H1 (cell line): ENCODE measurements around the gene PTPRCAP. TPM values are rescaled to one million over a fixed set of nuclear protein-coding genes. Genes with fewer than 3 reads are reported as not detected.

Source experiments
- CTCF ChIA-PET: fragments of 300-600 bp; sonication (Branson Sonifier 250); formaldehyde crosslinking; loops from one replicate; lab custom pipeline; 2021; ENCODE audit not compliant: partially characterized antibody; lab: Charles Lee
- POLR2A ChIA-PET: fragments of 300-600 bp; sonication (Branson Sonifier 250); formaldehyde crosslinking; loops from one replicate; lab custom pipeline; 2021; ENCODE audit warnings: inconsistent platforms; ENCODE audit not compliant: partially characterized antibody; lab: Charles Lee
- DNase-seq, 2 experiments: peaks; one replicate each; pipeline versions ENCODE4 v3.0.0 to v3.0.0-alpha.2; 2010 to 2022; ENCODE audit warnings: low spot score in 2 of 2, low read depth in 1 of 2, mixed read lengths in 1 of 2
- FAIRE-seq: peaks from 2 replicates; lab custom pipeline; 2011; peaks lifted over from hg19 to GRCh38; lab: Jason Lieb, UNC
- H2AFZ ChIP-seq: 2 replicates; pipeline ENCODE4 v1.8.1; 2012; ENCODE audit warnings: low read length, inconsistent platforms
- H2AK5ac ChIP-seq: 2 replicates; pipeline ENCODE4 v1.6.1; 2013; ENCODE audit warnings: low read depth, low read length
- H2BK120ac ChIP-seq: replicated peaks from 2 replicates; pipeline ENCODE3; 2013; ENCODE audit warnings: low read depth, low read length, inconsistent platforms
- H2BK12ac ChIP-seq: 2 replicates; pipeline ENCODE4 v1.6.1; 2013; ENCODE audit warnings: low read depth, low read length
- H2BK15ac ChIP-seq: 2 replicates; pipeline ENCODE4 v1.6.1; 2013; ENCODE audit warnings: low read length
- H2BK20ac ChIP-seq: 2 replicates; pipeline ENCODE4 v1.6.1; 2013; ENCODE audit warnings: low read length
- H2BK5ac ChIP-seq: 2 replicates; pipeline ENCODE4 v1.6.1; 2013; ENCODE audit warnings: low read depth, low read length
- H3K14ac ChIP-seq: 2 replicates; pipeline ENCODE4 v1.6.1; 2013; ENCODE audit warnings: inconsistent platforms; ENCODE audit not compliant: insufficient read length
- H3K18ac ChIP-seq: 2 replicates; pipeline ENCODE4 v1.6.1; 2013; ENCODE audit warnings: low read length; ENCODE audit errors: extremely low read depth
- H3K23ac ChIP-seq: 2 replicates; pipeline ENCODE4 v1.6.1; 2013; ENCODE audit warnings: inconsistent platforms; ENCODE audit not compliant: insufficient read length
- H3K23me2 ChIP-seq: 2 replicates; pipeline ENCODE4 v1.6.1; 2013; ENCODE audit warnings: low read depth, low read length
- H3K27ac ChIP-seq: 2 replicates; pipeline ENCODE4 v1.6.1; 2011; ENCODE audit warnings: low read depth, low read length, inconsistent platforms
- H3K27me3 ChIP-seq, 4 experiments: replicated peaks in 1 of 4; 1 replicate in 1 of 4; 2 replicates in 3 of 4; pipeline versions ENCODE4 v1.6.1 to v1.8.1; 2011 to 2013; ENCODE audit warnings: low read length in 3 of 4, mild to moderate bottlenecking in 3 of 4, inconsistent platforms in 2 of 4, mixed read lengths in 2 of 4, moderate library complexity in 1 of 4; ENCODE audit not compliant: control insufficient read depth in 3 of 4, insufficient read depth in 3 of 4; ENCODE audit errors: extremely low read depth in 1 of 4
- H3K36me3 ChIP-seq, 4 experiments: 2 replicates each; pipeline versions ENCODE4 v1.6.1 to v1.8.1; 2011 to 2013; ENCODE audit warnings: mild to moderate bottlenecking in 4 of 4, low read length in 3 of 4, moderate library complexity in 2 of 4, control low read depth in 1 of 4, inconsistent platforms in 1 of 4; ENCODE audit not compliant: insufficient read depth in 4 of 4, control insufficient read depth in 2 of 4
- H3K4ac ChIP-seq: replicated peaks from 2 replicates; pipeline ENCODE3; 2013; ENCODE audit warnings: low read length, low read depth, mixed read lengths, inconsistent platforms; ENCODE audit not compliant: insufficient read length
- H3K4me1 ChIP-seq, 4 experiments: replicated peaks in 1 of 4; 1 replicate in 1 of 4; 2 replicates in 3 of 4; pipeline versions ENCODE4 v1.6.1 to v1.8.1; 2011 to 2013; ENCODE audit warnings: low read length in 3 of 4, inconsistent platforms in 2 of 4, mixed read lengths in 1 of 4; ENCODE audit not compliant: insufficient read depth in 4 of 4, control insufficient read depth in 3 of 4
- H3K4me2 ChIP-seq, 2 experiments: 2 replicates each; pipeline versions ENCODE4 v1.6.1 to v1.8.1; 2011 to 2013; ENCODE audit warnings: low read depth in 2 of 2, low read length in 2 of 2, control low read depth in 1 of 2, inconsistent platforms in 1 of 2, mild to moderate bottlenecking in 1 of 2; ENCODE audit not compliant: insufficient read depth in 1 of 2
- H3K4me3 ChIP-seq, 4 experiments: fragments of 200-600, 300-600 bp in 1 of 4; sonication (generic), shearing (Covaris generic), sonication (Bioruptor Twin) in 1 of 4; 2 replicates each; pipeline versions ENCODE4 v1.5.1 to v1.8.1; 2011 to 2016; ENCODE audit warnings: low read length in 4 of 4, low read depth in 3 of 4, control low read depth in 2 of 4, inconsistent platforms in 2 of 4, mild to moderate bottlenecking in 2 of 4, mixed read lengths in 1 of 4, moderate library complexity in 1 of 4; ENCODE audit not compliant: insufficient read depth in 2 of 4; ENCODE audit errors: extremely low read depth in 1 of 4
- H3K56ac ChIP-seq: replicated peaks from 2 replicates; pipeline ENCODE3; 2013; ENCODE audit warnings: low read depth, mild to moderate bottlenecking, mixed read lengths, low read length, inconsistent platforms; ENCODE audit not compliant: insufficient read length
- H3K79me1 ChIP-seq: 2 replicates; pipeline ENCODE4 v1.6.1; 2013; ENCODE audit warnings: low read depth, low read length, control low read depth
- H3K79me2 ChIP-seq, 2 experiments: 2 replicates each; pipeline versions ENCODE4 v1.6.1 to v1.8.1; 2012 to 2013; ENCODE audit warnings: low read length in 2 of 2, mild to moderate bottlenecking in 2 of 2, inconsistent platforms in 1 of 2; ENCODE audit not compliant: insufficient read depth in 2 of 2, control insufficient read depth in 1 of 2
- H3K9ac ChIP-seq, 4 experiments: replicated peaks in 1 of 4; 1 replicate in 1 of 4; 2 replicates in 3 of 4; pipeline versions ENCODE4 v1.6.1 to v1.8.1; 2011 to 2013; ENCODE audit warnings: low read depth in 3 of 4, low read length in 3 of 4, control low read depth in 2 of 4, mild to moderate bottlenecking in 2 of 4, moderate library complexity in 2 of 4, inconsistent platforms in 1 of 4; ENCODE audit errors: extremely low read depth in 1 of 4
- H3K9me3 ChIP-seq, 2 experiments: 2 replicates each; pipeline versions ENCODE4 v1.6.1 to v1.8.1; 2012 to 2013; ENCODE audit warnings: mild to moderate bottlenecking in 2 of 2, moderate library complexity in 2 of 2, control low read depth in 1 of 2, inconsistent platforms in 1 of 2, low read depth in 1 of 2, low read length in 1 of 2, mixed read lengths in 1 of 2; ENCODE audit not compliant: insufficient read depth in 2 of 2
- H4K20me1 ChIP-seq, 2 experiments: replicated peaks in 1 of 2; 2 replicates each; pipeline versions ENCODE3 to v1.8.1; 2011 to 2013; ENCODE audit warnings: inconsistent platforms in 2 of 2, low read length in 2 of 2, mild to moderate bottlenecking in 1 of 2; ENCODE audit not compliant: insufficient read depth in 2 of 2, control insufficient read depth in 1 of 2
- H4K5ac ChIP-seq: 2 replicates; pipeline ENCODE4 v1.6.1; 2013; ENCODE audit warnings: low read length, low read depth, mixed read lengths, inconsistent platforms; ENCODE audit not compliant: insufficient read length
- H4K8ac ChIP-seq: 2 replicates; pipeline ENCODE4 v1.8.0; 2013; ENCODE audit warnings: mild to moderate bottlenecking, moderate library complexity, low read length, inconsistent platforms; ENCODE audit not compliant: insufficient read depth; ENCODE audit errors: extremely low read depth
- H4K91ac ChIP-seq: replicated peaks from 2 replicates; pipeline ENCODE3; 2013; ENCODE audit warnings: low read length, mixed read lengths, inconsistent platforms; ENCODE audit not compliant: insufficient read length
- CBX5 ChIP-seq: fragments of 300-800, 300-1000 bp; sonication (generic); IDR thresholded peaks from 2 replicates; pipeline ENCODE4 v1.7.1; 2016; ENCODE audit warnings: antibody characterized with exemption, low read length, low read depth
- CTBP2 ChIP-seq: IDR thresholded peaks from 2 replicates; pipeline ENCODE4 v1.7.0; 2011; ENCODE audit warnings: borderline replicate concordance, mild to moderate bottlenecking, moderate library complexity, mixed read lengths, low read length; ENCODE audit not compliant: insufficient read depth, insufficient read length
- FOSL1 ChIP-seq: IDR thresholded peaks from 2 replicates; pipeline ENCODE4 v1.6.1; 2011; ENCODE audit warnings: mild to moderate bottlenecking, low read depth, low read length, moderate library complexity; ENCODE audit not compliant: insufficient read depth
- KDM1A ChIP-seq: fragments of 200-600, 300-600 bp; sonication (generic); IDR thresholded peaks from 2 replicates; pipeline ENCODE4 v1.7.1; 2016; ENCODE audit warnings: mild to moderate bottlenecking, low read length, borderline replicate concordance
- POLR2A ChIP-seq, 2 experiments: IDR thresholded peaks; 1 replicate in 1 of 2; 2 replicates in 1 of 2; pipeline ENCODE4 v1.6.1; 2011; ENCODE audit warnings: low read depth in 2 of 2, low read length in 2 of 2, mild to moderate bottlenecking in 2 of 2; ENCODE audit errors: control extremely low read depth in 1 of 2
- POLR2AphosphoS5 ChIP-seq: IDR thresholded peaks from 2 replicates; pipeline ENCODE4 v1.6.1; 2011; ENCODE audit warnings: low read depth, low read length
- SRF ChIP-seq: IDR thresholded peaks from 2 replicates; pipeline ENCODE4 v1.6.1; 2011; ENCODE audit warnings: mild to moderate bottlenecking, low read depth, low read length, moderate library complexity
- WGBS, 2 experiments: shearing (Covaris generic) in 1 of 2; methylation state at CpG; one replicate each; pipeline versions ENCODE4 v1.1.6 to v1.1.7; 2013 to 2015; ENCODE audit warnings: low lambda C conversion rate in 2 of 2, mixed read lengths in 2 of 2, inconsistent platforms in 1 of 2, low coverage in 1 of 2, missing lambda C conversion rate in 1 of 2; ENCODE audit not compliant: insufficient replicate concordance in 2 of 2, insufficient coverage in 1 of 2, insufficient read length in 1 of 2; ENCODE audit errors: extremely low coverage in 1 of 2, missing lambda C conversion rate in 1 of 2; 5-methylcytosine and 5-hydroxymethylcytosine counted together
- polyA plus RNA-seq, 7 experiments: library from polyadenylated mRNA; depleted of rRNA in 3 of 7; stranded (reverse) in 5 of 7; unstranded in 2 of 7; fragments of >200 nt in 5 of 7; fragments of 200-250 nt in 2 of 7; gene quantifications; 1 replicate in 5 of 7; 2 replicates in 1 of 7; 4 replicates in 1 of 7; pipeline versions ENCODE4 v1.2.1 to v1.2.3, GENCODE V29; 2011 to 2013; ENCODE audit warnings: missing spikeins in 2 of 7, mixed read lengths in 2 of 7
- total RNA-seq: library from RNA; stranded (reverse); fragmentation: NEBNext Ultra II Directional; extraction: Animal tissue kit (Norgen Biotek cat#: 25700); gene quantifications from 2 replicates; pipeline ENCODE4 v1.2.1, GENCODE V29; 2021
- TF ChIP-seq, protein P1 (sequence below): IDR thresholded peaks from 2 replicates; pipeline ENCODE4 v1.6.1; 2012; ENCODE audit warnings: low read length, inconsistent platforms
- TF ChIP-seq, protein P2 (sequence below): IDR thresholded peaks from 2 replicates; pipeline ENCODE4 v1.6.1; 2011; ENCODE audit warnings: low read depth, mild to moderate bottlenecking, low read length; ENCODE audit not compliant: insufficient read depth

The PTPRCAP gene
- total and polyA plus RNA-seq, 2 of the 8 experiments (the other 6 are each of a cell fraction or from before 2014, with no cell fraction given), result 0.78 to 6.7 TPM

DNA sequence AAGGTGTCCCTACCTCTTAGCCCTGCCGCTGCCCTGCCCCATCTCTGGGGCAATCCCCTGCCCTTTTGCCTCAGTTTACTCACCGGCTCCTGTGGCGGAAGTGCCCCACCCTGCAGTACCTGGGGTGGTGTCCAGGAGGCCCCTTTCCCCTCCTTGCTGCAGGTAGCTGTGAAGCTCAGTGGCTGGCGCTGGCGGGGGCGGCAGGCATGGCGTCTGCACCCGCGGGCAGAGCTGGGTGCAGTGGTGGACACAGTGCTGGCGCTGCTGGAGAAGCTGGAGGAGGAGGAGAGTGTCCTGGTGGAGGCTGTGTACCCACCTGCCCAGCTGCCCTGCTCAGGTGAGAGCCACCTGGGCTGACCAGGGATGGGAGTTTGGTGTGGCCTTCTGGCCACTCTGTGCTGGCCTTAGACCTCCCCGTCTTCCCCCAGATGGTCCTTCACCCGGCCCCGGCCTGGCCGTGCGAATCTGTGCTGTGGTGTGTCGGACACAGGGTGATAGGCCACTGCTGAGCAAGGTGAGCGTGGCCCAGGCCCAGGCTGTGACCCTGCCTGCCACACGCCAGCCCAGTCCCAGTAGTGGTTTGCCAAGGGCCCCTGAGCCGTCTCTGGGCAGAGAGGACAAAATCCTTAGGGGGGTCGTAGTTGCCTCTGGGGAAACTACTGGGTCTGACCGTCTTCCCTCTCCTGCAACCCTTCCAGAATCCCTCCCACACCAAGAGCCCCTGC, 18.0 kb downstream of the PTPRCAP start:
- H3K14ac ChIP-seq, result no peak overlapping the region
- H2BK5ac ChIP-seq, result no peak overlapping the region
- H3K23me2 ChIP-seq, result peaks cover 12% of the 10 kb centered on the region; the same call in 1 of the 2 replicates
- H2AFZ ChIP-seq, result no peak overlapping the region
- no peaks in the 10 kb centered on the region for H3K79me1 ChIP-seq
- no peak overlapping the region for H3K27ac ChIP-seq
- no peak overlapping the region for H3K23ac ChIP-seq
- H4K91ac ChIP-seq, result no peak overlapping the region
- H3K36me3 ChIP-seq, result no peaks in the 10 kb centered on the region
- H3K4ac ChIP-seq, result no peak overlapping the region
- H3K4me2 ChIP-seq, result no peak overlapping the region; a peak in 1 of 4 replicates
- no peak overlapping the region for H3K4me3 ChIP-seq
- no peak for FAIRE-seq
- no peak overlapping the region for H2BK12ac ChIP-seq
- DNase-seq, result no peak
- no peak for TF ChIP-seq SRF
- TF ChIP-seq FOSL1, result no peak
- no peak for TF ChIP-seq POLR2AphosphoS5
- TF ChIP-seq KDM1A, result no peak
- TF ChIP-seq CTBP2, result no peak
- no peak for TF ChIP-seq POLR2A (IDR thresholded peaks at IDR 0.05; ENCODE audit: control extremely low read depth in 1 of 2, low read depth in 2 of 2, low read length in 2 of 2)
- TF ChIP-seq CBX5, result no peak
- TF ChIP-seq, protein P1, sequence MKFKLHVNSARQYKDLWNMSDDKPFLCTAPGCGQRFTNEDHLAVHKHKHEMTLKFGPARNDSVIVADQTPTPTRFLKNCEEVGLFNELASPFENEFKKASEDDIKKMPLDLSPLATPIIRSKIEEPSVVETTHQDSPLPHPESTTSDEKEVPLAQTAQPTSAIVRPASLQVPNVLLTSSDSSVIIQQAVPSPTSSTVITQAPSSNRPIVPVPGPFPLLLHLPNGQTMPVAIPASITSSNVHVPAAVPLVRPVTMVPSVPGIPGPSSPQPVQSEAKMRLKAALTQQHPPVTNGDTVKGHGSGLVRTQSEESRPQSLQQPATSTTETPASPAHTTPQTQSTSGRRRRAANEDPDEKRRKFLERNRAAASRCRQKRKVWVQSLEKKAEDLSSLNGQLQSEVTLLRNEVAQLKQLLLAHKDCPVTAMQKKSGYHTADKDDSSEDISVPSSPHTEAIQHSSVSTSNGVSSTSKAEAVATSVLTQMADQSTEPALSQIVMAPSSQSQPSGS, result no peak
- TF ChIP-seq, protein P2, sequence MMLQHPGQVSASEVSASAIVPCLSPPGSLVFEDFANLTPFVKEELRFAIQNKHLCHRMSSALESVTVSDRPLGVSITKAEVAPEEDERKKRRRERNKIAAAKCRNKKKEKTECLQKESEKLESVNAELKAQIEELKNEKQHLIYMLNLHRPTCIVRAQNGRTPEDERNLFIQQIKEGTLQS, result no peak
- TF ChIP-seq, all 59 proteins: peak for 0
- Histone ChIP-seq H2BK15ac (0 out of 2 replicates have a peak overlapping the region, but pooled peaks have one; percentile 46), H3K79me2 (no peaks in the 10 kb centered on the region), H2BK120ac (no peak overlapping the region), H4K5ac (no peak overlapping the region), H4K20me1 (peaks cover 0 to 3% of the 10 kb centered on the region in 2 experiments), H3K9me3 (no peaks in the 10 kb centered on the region), H3K27me3 (peaks cover 0 to 8% (median 5%) of the 10 kb centered on the region in 4 experiments; a peak in 4 of 7 replicates), H3K4me1 (peaks cover 4 to 15% (median 11%) of the 10 kb centered on the region in 4 experiments), H3K18ac (no peak overlapping the region), H2AK5ac (no peak overlapping the region), H2BK20ac (no peak overlapping the region), H3K56ac (no peak overlapping the region), H3K9ac (no peak overlapping the region), H4K8ac (peak overlapping the region; percentile 3; the same call in 1 of the 2 replicates)
- ChIA-PET CTCF (interaction anchor here (1.3 to 2.4 kb wide), 4 partner anchors 12 to 86 kb away, joined by 3 to 13 read pairs (median 5); partner anchors contain the start of genes PITPNM1, PPP1CA and TBC1D10C), POLR2A (interaction anchor here (0.6 to 10.2 kb wide), 16 partner anchors 9 to 74 kb away, joined by 3 to 104 read pairs (median 4); partner anchors contain the start of genes CORO1B, PPP1CA, PTPRCAP and RPS6KB2)
- 88% methylated on average over 21 of the region's 21 CpGs; no CpG with 5 or more reads in 1 of the 2 experiments for WGBS, 2 experiments
